ENCODE data around the gene NFATC1. TPM values are rescaled to one million over a fixed set of nuclear protein-coding genes. Genes with fewer than 3 reads are reported as not detected.

The NFATC1 gene
- total RNA-seq, 2 donors from 2014 or later, result 5.2 to 5.9 TPM

DNA sequence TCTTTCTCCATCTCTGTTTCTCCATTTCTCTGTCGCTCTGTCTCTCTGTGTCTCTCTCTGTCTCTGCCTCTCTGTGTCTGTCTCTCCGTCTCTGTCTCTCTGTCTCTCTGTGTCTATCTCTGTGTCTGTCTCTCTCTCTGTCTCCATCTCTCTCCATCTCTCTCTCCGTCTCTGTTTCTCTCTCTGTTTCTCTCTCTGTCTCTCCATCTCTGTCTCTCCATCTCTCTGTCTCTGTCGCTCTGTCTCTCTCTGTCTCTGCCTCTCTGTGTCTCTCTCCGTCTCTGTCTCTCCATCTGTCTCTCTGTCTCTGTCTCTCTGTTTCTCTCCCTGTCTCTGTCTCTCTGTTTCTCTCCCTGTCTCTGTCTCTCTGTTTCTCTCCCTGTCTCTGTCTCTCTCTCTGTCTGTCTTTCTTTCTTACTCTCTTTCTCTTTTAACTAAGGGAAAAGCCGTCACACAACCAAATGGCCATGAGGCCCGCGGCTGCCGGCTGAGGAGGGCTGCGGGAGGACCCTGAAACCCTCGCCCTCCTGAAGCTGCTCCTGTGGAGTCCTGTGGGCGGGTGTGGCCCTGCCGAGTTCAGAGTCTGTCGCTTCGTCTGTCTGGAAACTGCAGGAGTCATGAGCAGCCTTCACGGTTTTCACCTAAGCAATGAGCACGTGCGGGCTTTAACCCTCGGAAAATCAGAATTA is 29.3 kb downstream of the NFATC1 start:
- DNase-seq (no peak), ATAC-seq (no peak)
- Histone ChIP-seq H3K9me3 (no peaks in the 10 kb centered on the region), H3K4me3 (no peak overlapping the region), H3K27me3 (no peaks in the 10 kb centered on the region), H3K36me3 (replicated peaks in 1 of 2; ENCODE audit: insufficient read depth in 1 of 2, low read depth in 2 of 2) (no peaks in the 10 kb centered on the region), H3K27ac (no peak overlapping the region), H3K4me1 (no peaks in the 10 kb centered on the region)
- intact Hi-C loops (cut with DNase I), result no loop called here
- WGBS, 2 donors, result 82 to 86% methylated on average over 13 to 17 of the region's 19 CpGs
- no peak for TF ChIP-seq CTCF (IDR thresholded peaks at IDR 0.05)
- TF ChIP-seq POLR2A (IDR thresholded peaks at IDR 0.05), result no peak

DNA sequence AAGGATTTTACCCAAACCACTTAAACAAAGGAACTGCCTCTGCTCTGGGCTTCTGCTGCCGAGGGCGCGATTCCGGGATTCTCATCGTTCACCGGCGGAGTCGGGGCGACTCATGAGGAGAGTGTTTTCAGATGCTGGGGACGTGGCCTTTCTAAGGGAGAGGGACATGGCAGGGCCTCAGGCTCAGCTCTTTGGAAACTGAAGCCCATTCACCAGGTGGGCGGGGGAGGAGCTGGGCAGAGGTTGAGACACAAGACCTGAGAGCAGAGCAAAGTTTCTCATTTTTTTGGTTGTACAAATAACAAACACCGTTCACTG is 29.8 kb downstream of the NFATC1 start:
- intact Hi-C loops (cut with DNase I), result no loop called here

DNA sequence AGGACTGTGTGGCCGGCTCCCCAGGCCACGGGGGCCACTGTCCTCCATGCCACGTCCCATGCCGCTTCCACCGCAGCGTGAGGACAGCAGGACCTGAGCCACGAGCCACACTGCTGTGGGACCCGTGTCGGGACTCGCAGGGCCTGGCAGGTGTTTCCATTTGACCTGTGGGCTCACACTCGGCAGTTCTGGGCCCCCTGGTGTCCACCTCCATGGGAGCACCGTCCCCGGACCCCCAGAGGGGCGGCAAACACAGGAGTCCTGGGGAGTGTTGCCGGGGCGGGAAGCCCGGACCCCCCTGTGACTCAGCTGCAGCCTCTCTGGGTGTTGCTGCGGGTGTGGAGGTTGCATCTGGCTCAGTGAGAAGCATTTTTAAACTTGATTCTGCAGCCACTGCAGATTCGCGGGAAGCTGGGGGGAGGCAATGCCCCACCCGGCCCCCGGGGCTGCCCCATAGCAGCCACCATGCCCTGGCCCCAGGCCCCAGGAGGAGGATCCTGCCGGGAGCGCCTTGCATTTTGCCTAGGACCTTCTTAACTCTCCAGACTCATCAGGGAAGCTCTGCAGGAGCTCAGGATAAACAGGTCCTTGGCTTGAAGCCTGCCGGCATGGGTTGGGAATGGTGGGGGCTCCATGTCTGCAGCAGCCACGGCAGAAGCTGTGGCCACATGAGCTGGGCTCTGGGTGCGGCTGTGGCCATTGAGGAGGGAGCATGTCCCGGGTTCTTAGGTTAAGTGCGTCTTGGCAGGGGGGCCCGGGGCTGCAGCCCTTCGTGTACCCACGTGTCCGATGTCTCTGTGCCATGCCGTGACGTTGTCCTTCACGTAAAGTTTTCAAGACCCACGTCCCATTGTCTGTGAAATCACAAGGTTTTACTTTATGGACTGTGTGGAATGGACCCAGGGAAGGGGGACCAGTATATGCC is 30.9 kb downstream of the NFATC1 start:
- no peak overlapping the region for H3K4me3 ChIP-seq
- WGBS, 2 donors, result 84 to 89% methylated on average over 20 to 32 of the region's 37 CpGs
- H3K27me3 ChIP-seq, result no peaks in the 10 kb centered on the region
- DNase-seq (no peak), ATAC-seq (no peak)
- no peaks in the 10 kb centered on the region for H3K4me1 ChIP-seq
- intact Hi-C loops (cut with DNase I), result no loop called here
- no peak overlapping the region for H3K27ac ChIP-seq
- H3K36me3 ChIP-seq (replicated peaks in 1 of 2; ENCODE audit: insufficient read depth in 1 of 2, low read depth in 2 of 2), result no peaks in the 10 kb centered on the region
- no peaks in the 10 kb centered on the region for H3K9me3 ChIP-seq
- TF ChIP-seq CTCF (IDR thresholded peaks at IDR 0.05) (no peak), POLR2A (IDR thresholded peaks at IDR 0.05) (no peak)

More for the DNA sequence above, 29.8 kb downstream of the NFATC1 start:
- Histone ChIP-seq H3K27ac (no peak overlapping the region), H3K27me3 (no peaks in the 10 kb centered on the region), H3K36me3 (replicated peaks in 1 of 2; ENCODE audit: insufficient read depth in 1 of 2, low read depth in 2 of 2) (no peaks in the 10 kb centered on the region), H3K4me3 (no peak overlapping the region), H3K9me3 (no peaks in the 10 kb centered on the region), H3K4me1 (no peaks in the 10 kb centered on the region)
- DNase-seq (no peak), ATAC-seq (no peak)
- WGBS, 2 donors, result 77 to 83% methylated on average over 11 to 12 of the region's 12 CpGs
- TF ChIP-seq POLR2A (IDR thresholded peaks at IDR 0.05) (no peak), CTCF (IDR thresholded peaks at IDR 0.05) (no peak)

DNA sequence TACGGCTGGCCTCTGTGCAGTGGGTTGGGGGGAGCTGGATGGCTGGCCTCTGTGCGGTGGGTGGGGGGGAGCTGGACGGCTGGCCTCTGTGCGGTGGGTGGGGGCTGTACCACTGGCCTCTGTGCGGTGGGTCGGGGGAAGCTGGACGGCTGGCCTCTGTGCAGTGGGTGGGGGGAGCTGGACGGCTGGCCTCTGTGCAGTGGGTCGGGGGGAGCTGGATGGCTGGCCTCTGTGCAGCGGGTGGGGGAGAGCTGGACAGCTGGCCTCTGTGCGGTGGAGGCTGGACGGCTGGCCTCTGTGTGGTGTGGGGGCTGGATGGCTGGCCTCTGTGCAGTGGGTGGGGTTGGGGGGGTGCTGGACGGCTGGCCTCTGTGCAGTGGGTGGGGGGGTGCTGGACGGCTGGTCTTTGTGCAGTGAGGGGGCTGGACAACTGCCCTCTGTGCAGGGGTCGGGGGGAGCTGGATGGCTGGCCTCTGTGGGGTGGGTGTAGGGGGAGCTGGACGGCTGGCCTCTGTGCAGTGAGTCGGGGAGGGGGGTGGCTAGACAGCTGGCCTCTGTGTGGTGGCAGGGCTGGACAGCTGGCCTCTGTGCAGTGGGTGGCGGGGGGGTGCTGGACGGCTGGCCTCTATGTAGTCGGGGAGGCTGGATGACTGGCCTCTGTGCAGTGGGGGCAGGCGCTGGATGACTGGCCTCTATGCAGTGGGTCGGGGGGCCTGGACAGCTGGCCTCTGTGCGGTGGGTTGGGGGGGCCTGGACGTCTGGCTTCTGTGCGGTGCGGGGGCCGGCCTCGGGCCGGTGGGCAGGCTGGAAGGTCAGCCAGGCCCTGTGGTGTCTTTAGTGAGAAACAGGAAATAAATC is 31.9 kb downstream of the NFATC1 start:
- ATAC-seq, result no peak
- WGBS, 2 donors, result 76 to 97% methylated on average over 7 to 27 of the region's 29 CpGs
- no peaks in the 10 kb centered on the region for H3K36me3 ChIP-seq (replicated peaks in 1 of 2; ENCODE audit: insufficient read depth in 1 of 2, low read depth in 2 of 2)
- intact Hi-C loops (cut with DNase I), result no loop called here
- H3K27ac ChIP-seq, result no peak overlapping the region
- TF ChIP-seq CTCF (IDR thresholded peaks at IDR 0.05) (no peak), POLR2A (IDR thresholded peaks at IDR 0.05) (no peak)
- no peak for DNase-seq
- no peaks in the 10 kb centered on the region for H3K9me3 ChIP-seq
- no peak overlapping the region for H3K4me3 ChIP-seq
- no peaks in the 10 kb centered on the region for H3K4me1 ChIP-seq
- H3K27me3 ChIP-seq, result no peaks in the 10 kb centered on the region
